Stimulated activated CD8-positive, alpha-beta memory T cell treated with anti-CD3 and anti-CD28 coated beads, Interleukin-4, amount 100 ng/mL, for 4 hours (primary cell): ENCODE data around the gene RTEL1.

Experiments
- DNase-seq, 2 donors: peaks; one replicate each; pipeline ENCODE4 v3.0.0-alpha.2; 2020; ENCODE audit warnings: low read depth in 2 of 2, low spot score in 1 of 2

The RTEL1 gene

DNA sequence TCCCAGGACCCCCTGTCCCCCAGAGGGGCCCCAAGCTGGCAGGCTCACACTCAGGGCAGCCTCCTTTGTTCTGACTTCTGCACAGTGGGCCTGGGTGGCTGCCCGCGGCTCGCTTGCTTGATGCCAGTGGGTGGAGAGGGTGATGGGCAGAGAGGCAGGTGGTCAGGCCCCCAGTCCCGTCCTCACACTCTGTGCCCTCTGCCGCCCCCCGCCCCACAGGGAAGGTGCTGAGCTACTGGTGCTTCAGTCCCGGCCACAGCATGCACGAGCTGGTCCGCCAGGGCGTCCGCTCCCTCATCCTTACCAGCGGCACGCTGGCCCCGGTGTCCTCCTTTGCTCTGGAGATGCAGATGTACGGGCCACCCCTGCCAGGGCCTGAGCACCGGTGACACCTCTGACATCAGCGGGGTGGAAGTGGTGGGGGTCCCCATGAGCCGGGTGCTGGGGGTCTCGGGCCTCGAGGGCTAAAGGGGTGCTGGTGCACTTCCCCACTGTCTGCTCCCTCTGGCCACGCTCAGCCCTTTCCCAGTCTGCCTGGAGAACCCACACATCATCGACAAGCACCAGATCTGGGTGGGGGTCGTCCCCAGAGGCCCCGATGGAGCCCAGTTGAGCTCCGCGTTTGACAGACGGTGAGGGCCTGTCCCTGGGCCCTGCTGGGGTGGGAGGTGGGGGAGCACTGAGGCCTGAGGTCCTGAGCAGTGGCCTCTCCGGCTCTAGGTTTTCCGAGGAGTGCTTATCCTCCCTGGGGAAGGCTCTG is 29.5 kb downstream of the RTEL1 start:
- no peak for DNase-seq

DNA sequence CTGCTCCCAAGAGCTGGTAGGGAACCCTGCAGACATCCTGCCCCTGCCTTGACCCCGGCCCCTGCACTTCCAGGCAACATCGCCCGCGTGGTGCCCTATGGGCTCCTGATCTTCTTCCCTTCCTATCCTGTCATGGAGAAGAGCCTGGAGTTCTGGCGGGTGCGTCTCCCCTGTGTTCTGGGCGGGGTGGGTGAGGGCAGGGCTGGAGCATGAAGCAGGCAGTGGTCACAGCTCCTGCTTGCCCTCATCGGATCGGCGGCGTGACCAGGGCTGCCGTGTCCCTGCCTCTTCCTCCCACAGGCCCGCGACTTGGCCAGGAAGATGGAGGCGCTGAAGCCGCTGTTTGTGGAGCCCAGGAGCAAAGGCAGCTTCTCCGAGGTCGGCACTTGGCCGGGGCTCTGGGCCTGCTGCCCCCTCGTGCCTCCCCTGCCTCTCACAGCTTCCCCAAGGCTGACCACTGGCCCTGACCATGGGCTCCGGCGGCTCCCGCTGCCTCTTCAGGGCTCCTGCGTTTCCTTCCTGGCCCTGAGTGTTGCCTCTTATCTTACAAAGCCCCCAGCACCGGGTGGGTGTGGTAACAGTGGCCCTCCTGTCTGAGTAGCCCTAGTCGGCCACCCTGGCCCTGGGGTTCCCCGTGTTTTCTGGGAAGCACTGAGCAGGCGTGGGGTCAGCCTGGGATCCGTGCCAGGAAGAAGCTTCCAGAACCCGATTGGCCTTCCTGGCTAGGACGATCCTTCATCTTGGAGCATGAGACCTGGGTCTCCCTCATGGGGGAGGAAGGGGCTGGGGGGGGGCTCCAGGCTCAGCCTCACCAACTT is 30.3 kb downstream of the RTEL1 start:
- DNase-seq: no peak

- no peak for DNase-seq
Observed at GRCh38 chr20:63689046-63690002, 31.2 kb downstream of the RTEL1 start.

GRCh38 chr20:63690003-63690897 is 32.1 kb downstream of the RTEL1 start:
- no peak for DNase-seq

GRCh38 chr20:63690898-63691710 is 33.0 kb downstream of the RTEL1 start:
- no peak for DNase-seq

- DNase-seq: no peak
Observed at GRCh38 chr20:63691711-63692435, 33.8 kb downstream of the RTEL1 start.

GRCh38 chr20:63692436-63693082 is 34.4 kb downstream of the RTEL1 start:
- no peak for DNase-seq

DNA sequence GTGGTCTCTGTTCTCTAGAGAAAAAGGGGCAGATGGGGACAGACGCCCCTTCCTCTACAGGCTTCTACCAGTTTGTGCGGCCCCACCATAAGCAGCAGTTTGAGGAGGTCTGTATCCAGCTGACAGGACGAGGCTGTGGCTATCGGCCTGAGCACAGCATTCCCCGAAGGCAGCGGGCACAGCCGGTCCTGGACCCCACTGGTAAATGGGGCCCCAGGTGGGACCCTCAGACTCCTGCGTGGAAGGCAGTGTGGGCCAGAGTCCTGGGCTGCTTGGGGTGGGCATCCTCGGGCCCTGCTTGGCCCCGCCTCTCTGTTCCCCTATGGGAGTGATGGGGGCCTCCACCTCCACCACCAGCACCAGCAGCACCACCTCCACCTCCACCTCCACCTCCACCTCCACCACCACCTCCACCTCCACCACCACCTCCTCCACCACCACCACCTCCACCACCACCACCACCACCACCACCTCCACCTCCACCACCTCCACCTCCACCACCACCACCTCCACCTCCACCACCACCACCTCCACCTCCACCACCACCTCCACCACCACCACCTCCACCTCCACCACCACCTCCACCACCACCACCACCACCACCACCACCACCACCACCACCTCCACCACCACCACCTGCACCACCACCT is 35.1 kb downstream of the RTEL1 start:
- DNase-seq: no peak

DNA sequence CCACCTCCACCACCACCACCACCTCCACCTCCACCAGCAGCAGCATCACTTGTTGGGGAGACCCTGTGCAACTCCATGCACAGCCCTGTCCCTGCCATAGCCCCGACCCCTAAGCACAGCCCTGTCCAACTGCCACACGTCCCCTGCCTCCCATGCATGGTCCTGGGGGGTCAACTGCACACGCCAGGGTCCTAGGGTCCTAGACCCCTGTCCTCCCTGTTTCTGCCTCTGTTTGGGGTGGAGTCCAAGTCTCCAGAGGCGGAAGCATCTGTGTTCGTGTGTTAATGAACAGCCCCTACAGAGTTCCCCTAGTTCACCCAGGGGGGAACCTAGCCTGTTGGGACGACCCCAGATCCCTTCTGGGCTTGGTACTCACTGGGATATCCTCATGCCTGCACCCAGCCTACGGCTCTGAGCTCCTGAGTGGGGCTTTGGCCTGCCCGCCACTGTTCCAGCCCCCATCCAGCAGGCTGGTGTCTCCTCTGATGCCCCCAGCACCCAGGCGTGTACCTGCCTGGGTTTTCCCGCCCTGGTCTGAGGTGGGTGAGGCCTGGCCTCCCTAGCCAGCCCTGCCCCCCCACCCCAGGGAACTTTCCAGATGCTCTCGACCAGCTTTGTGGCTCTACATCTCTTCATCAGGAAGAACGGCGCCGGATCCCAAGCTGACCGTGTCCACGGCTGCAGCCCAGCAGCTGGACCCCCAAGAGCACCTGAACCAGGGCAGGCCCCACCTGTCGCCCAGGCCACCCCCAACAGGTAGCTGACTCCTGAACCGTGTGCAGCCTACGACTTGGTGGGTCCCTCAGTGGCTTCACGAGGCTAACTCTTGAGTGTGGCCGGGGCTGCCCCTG is 35.8 kb downstream of the RTEL1 start:
- DNase-seq: no peak

GRCh38 chr20:63694584-63695423 is 36.7 kb downstream of the RTEL1 start:
- DNase-seq: no peak

- no peak for DNase-seq
Observed at GRCh38 chr20:63695424-63696305, 37.6 kb downstream of the RTEL1 start.

DNA sequence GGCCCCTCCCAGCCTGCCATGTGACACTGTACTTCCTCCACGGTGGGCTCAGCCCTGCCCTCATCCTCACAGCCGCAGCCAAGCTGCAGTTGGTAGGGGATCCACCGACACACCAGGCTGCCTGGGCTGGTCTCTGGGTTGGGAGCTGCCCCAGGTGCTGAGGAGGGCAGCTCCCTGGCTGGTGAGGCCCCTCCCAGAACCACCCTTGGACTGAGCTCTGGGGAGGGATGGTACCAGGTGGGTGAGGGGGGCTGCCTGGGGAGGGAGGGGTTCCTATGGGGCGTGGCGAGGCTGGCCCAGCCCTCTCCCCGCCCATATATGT is 38.2 kb downstream of the RTEL1 start:
- no peak for DNase-seq

GRCh38 chr20:63696628-63697356 is 38.7 kb downstream of the RTEL1 start, which contains the start of gene TNFRSF6B:
Gene TNFRSF6B (plus strand): TSS chr20:63696652. CDS start chr20:63696768, 116 bp downstream.
- no peak for DNase-seq

DNA sequence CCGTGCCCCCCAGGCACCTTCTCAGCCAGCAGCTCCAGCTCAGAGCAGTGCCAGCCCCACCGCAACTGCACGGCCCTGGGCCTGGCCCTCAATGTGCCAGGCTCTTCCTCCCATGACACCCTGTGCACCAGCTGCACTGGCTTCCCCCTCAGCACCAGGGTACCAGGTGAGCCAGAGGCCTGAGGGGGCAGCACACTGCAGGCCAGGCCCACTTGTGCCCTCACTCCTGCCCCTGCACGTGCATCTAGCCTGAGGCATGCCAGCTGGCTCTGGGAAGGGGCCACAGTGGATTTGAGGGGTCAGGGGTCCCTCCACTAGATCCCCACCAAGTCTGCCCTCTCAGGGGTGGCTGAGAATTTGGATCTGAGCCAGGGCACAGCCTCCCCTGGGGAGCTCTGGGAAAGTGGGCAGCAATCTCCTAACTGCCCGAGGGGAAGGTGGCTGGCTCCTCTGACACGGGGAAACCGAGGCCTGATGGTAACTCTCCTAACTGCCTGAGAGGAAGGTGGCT is 39.3 kb downstream of the RTEL1 start:
- no peak for DNase-seq
